ENCODE data around the gene ENDOG.

ENDOG gene

DNA sequence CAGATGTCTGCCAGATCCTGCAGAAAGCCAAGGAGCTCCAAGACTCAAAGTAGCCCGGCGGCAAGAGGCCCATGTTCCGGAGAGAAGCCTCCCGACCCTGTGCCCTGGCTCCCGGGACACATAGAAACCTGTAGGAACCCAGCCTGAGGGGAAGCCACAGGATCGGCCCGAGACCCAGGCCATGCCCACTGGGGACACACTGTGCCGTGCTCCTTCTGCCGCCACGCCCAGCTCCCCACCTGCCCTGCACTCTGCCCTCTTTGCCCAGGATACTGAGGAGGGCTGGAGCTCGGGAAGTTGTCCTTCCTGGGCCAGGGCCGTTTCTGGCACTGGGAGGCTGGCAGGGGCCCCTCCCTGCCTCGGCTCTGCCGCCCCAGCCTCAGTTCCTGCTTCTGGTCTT, 10.5 kb upstream of the ENDOG start:
- TF ChIP-seq, protein P1, sequence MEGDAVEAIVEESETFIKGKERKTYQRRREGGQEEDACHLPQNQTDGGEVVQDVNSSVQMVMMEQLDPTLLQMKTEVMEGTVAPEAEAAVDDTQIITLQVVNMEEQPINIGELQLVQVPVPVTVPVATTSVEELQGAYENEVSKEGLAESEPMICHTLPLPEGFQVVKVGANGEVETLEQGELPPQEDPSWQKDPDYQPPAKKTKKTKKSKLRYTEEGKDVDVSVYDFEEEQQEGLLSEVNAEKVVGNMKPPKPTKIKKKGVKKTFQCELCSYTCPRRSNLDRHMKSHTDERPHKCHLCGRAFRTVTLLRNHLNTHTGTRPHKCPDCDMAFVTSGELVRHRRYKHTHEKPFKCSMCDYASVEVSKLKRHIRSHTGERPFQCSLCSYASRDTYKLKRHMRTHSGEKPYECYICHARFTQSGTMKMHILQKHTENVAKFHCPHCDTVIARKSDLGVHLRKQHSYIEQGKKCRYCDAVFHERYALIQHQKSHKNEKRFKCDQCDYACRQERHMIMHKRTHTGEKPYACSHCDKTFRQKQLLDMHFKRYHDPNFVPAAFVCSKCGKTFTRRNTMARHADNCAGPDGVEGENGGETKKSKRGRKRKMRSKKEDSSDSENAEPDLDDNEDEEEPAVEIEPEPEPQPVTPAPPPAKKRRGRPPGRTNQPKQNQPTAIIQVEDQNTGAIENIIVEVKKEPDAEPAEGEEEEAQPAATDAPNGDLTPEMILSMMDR (IDR thresholded peaks at IDR 0.05; ENCODE audit: low read depth, low read length, missing control alignments), result no peak
- Histone ChIP-seq H3K27me3 (replicated peaks) (no peaks in the 10 kb centered on the region), H3K27ac (no peak overlapping the region), H3K4me3 (ENCODE audit: low read depth, low read length) (no peak overlapping the region), H3K36me3 (replicated peaks) (peaks cover 47% of the 10 kb centered on the region)
- DNase-seq, result no peak
- in situ Hi-C loops (cut with HindIII; ENCODE audit: low pct_ligation_motif_present, low sequenced_read_pairs), result no loop called here

- H3K27me3 ChIP-seq (replicated peaks), result no peaks in the 10 kb centered on the region
- no peak for DNase-seq
- no peak overlapping the region for H3K27ac ChIP-seq
- TF ChIP-seq, protein P1 (IDR thresholded peaks at IDR 0.05; ENCODE audit: low read depth, low read length, missing control alignments), result no peak
- peaks cover 41% of the 10 kb centered on the region for H3K36me3 ChIP-seq (replicated peaks)
- in situ Hi-C loops (cut with HindIII; ENCODE audit: low pct_ligation_motif_present, low sequenced_read_pairs), result no loop called here
- no peak overlapping the region for H3K4me3 ChIP-seq (ENCODE audit: low read depth, low read length)
Measured at GRCh38 chr9:128808543-128808942, 9.8 kb upstream of the ENDOG start.

- no peaks in the 10 kb centered on the region for H3K27me3 ChIP-seq (replicated peaks)
- in situ Hi-C loops (cut with HindIII; ENCODE audit: low pct_ligation_motif_present, low sequenced_read_pairs), result no loop called here
- TF ChIP-seq, protein P1 (IDR thresholded peaks at IDR 0.05; ENCODE audit: low read depth, low read length, missing control alignments), result no peak
- no peak overlapping the region for H3K27ac ChIP-seq
- H3K4me3 ChIP-seq (ENCODE audit: low read depth, low read length), result no peak overlapping the region
- no peak for DNase-seq
- peaks cover 36% of the 10 kb centered on the region for H3K36me3 ChIP-seq (replicated peaks)
Measured at GRCh38 chr9:128809036-128809599, 9.2 kb upstream of the ENDOG start.

GRCh38 chr9:128809831-128810230, 8.5 kb upstream of the ENDOG start:
- H3K27me3 ChIP-seq (replicated peaks), result no peaks in the 10 kb centered on the region
- no peak overlapping the region for H3K27ac ChIP-seq
- H3K36me3 ChIP-seq (replicated peaks), result peaks cover 35% of the 10 kb centered on the region
- in situ Hi-C loops (cut with HindIII; ENCODE audit: low pct_ligation_motif_present, low sequenced_read_pairs), result no loop called here
- no peak for DNase-seq
- H3K4me3 ChIP-seq (ENCODE audit: low read depth, low read length), result no peak overlapping the region
- TF ChIP-seq, protein P1 (IDR thresholded peaks at IDR 0.05; ENCODE audit: low read depth, low read length, missing control alignments), result peak; percentile 27

DNA sequence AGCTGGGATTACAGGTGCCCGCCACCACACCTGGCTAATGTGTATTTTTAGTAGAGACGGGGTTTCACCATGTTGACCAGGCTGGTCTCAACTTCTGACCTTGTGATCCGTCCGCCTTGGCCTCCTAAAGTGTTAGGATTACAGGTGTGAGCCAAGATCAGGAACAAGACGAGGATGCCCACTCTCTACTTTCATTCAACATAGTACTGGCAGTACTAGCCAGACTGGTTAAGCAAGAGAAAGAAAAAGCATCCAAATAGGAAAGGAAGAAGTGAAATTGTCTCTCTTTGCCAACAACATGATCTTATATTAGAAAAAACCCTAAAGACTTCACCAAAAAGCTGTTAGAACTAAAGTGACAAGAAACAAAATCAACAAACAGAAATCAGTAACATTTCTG, 7.4 kb upstream of the ENDOG start:
- in situ Hi-C loops (cut with HindIII; ENCODE audit: low pct_ligation_motif_present, low sequenced_read_pairs), result no loop called here
- no peak overlapping the region for H3K4me3 ChIP-seq (ENCODE audit: low read depth, low read length)
- H3K27ac ChIP-seq, result no peak overlapping the region
- DNase-seq, result no peak
- H3K27me3 ChIP-seq (replicated peaks), result no peaks in the 10 kb centered on the region
- H3K36me3 ChIP-seq (replicated peaks), result peaks cover 28% of the 10 kb centered on the region
- TF ChIP-seq, protein P1 (IDR thresholded peaks at IDR 0.05; ENCODE audit: low read depth, low read length, missing control alignments), result no peak

All from brain microvascular endothelial cell (primary cell).